ENCODE data around the gene SPTB.
A peak's percentile ranks its signal among the peaks of the same experiment; 100 is the strongest.

The SPTB gene

GRCh38 chr14:64848239-64848638 lies 31.5 kb downstream of the SPTB start:
- DNase-seq = no peak

DNA sequence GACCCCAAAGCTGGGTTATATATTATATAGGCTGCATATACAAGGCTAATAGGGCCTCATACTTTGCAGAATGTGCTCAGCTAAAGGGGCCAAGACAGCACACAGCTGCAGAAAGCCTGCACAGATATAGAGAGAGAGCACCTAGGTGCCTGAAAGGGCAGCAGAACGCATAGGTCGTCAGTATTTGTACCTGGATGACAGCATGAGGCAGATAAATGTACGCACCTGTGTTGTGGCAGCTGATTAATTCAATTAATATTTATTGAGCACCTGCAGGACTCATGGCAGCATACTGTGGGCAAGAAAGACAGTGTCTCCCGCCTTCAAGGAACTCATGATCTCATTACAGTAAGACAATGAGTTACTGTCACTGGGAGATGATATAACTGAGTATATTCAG lies 33.4 kb downstream of the SPTB start:
- no peak for DNase-seq

- DNase-seq = no peak
Measured at GRCh38 chr14:64845878-64846277, 33.8 kb downstream of the SPTB start.

- DNase-seq = no peak
Measured at GRCh38 chr14:64844969-64845536, 34.7 kb downstream of the SPTB start.

DNA sequence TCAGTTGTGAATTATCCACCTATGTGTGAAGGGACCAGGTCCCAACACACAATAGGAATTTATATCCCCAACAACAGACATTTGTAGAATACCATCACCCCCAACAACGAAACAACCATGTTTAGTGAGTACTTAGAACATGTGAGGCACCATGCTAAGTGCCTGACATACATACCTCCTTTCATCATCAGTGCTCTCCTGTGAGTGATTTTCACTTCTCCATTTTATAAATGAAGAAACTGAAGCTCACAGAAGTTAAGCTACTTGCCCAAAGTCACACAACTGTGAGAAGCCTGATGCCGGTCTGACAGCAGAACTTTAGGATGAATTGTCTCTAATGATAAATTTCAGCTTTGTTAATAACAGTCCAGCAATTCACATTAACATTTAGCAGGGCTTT lies 35.4 kb downstream of the SPTB start:
- no peak for DNase-seq

DNA sequence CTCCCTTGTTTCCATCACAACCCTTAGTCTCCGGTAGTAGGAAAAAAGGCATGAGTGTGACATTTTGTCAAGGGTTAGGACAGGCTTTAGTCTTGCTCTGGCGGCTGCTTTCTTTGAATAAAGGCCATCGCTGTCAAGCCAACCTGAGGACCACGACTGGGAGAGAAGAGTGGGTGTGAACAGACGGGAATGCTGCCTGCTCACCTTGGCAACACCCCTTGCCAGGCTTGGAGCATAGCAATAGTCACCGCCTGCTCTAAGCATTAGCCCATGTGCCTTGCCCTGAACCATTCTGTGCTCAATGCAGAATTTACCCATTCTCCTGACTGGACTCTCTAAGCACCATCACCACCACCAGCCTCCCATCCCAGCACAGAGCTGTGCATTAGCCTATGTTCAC lies 36.2 kb downstream of the SPTB start:
- DNase-seq = no peak

DNA sequence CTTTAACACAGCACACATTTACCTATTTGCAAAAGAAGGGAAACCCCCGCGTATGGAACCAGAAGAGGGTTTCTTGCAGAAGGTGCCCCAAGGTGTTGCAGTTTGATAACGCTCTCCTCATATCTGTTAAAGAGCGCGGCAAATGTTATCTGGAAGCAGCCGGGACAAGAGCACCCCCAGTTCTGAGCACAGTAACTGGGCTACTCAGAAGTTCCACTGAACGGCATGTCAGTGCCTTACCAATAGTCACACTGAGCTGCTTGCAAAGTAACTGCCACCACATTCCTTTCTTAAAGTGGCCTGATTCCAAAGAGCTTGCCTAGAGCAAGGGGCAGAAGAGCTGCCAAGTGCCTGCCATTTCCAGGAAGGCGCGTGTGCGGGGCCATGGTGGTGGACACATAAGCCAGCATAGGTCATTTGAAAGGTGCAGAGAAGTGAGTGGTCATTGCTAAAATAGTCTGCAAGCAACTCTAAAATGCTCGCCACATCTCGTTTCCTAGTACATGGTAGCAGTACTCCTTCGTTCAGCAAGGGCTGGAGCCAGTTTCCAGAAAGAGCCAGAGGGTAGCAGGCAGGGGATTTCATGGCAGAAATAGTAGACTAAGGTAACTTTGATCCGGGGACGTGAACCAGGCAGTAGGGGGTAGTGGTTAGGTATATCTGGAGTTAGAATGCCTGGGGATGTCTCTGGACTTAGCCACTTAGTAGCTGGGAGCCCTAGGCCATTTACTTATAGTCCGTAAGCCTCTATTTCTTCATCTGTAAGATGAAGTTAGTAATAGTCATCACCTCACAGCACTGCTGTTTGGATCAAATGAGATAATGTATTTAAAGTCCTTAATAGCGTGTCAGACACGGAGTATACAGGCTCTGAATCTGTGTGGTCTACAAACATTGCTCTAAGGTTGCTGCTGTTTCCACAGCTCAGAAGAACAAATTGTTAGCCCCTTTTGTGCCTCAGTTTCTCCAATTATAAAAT lies 37.6 kb downstream of the SPTB start:
- no peak for DNase-seq

DNA sequence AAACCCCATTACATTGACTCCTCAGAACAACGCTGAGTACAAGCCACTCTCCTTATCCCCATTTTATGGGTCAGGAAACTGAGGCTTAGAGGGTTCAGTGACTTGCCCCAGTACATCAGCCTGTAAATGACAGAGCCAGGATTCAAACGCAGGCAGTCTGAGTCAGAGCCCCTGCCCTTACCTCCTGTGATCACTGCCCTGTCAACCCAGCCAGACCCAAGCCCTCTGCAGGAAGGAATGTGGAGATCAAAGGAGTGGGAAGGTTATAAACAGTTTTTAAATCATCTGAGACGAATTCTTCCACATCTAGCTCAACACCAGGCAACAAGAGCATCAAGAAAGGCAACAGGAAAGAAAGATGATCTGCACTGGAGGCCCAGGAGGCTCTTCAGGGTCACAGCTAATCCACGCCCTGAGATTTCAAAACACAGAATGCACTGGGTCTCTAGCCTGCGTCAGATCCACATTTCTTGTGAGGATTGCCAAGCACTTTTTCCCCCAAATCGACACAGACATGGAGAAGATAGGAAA lies 38.5 kb downstream of the SPTB start:
- DNase-seq = no peak

GRCh38 chr14:64838656-64839055 lies 41.1 kb downstream of the SPTB start:
- no peak for DNase-seq

DNA sequence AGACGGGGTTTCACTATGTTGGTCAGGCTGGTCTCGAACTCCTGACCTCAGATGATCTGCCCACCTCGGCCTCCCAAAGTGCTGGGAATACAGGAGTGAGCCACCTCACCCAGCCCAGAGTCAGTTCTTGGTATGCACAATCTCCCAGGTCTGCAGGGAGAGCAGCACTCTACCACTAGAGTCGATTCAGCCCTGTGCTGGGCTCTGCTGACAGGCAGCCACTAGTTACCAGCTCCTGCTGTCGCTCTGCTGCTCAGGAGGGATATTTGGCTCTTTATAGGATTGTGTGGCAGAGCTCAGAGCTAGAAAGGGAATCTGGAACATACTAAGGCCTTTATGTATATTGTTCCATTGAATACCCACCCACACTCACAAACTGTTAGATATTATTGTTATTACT lies 44.3 kb downstream of the SPTB start:
- DNase-seq = no peak

DNA sequence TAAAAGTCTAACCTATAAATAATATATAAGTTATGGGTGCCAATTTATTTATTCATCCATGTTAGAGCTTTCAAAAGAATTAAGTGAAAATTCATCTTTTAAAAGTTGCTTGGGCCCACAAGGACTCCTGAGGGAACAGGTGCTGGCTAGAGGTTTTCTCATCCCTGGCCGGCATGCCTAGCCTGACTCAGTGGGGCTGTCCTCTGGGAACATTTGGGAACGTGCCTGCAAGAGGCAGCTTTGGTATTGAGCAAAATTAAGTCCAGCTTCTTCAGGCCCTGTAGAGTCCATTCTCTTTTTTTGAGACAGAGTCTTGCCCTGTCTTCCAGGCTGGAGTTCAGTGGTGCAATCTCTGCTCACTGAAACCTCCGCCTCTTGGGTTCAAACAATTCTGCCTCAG lies 44.7 kb downstream of the SPTB start:
- no peak for DNase-seq

DNA sequence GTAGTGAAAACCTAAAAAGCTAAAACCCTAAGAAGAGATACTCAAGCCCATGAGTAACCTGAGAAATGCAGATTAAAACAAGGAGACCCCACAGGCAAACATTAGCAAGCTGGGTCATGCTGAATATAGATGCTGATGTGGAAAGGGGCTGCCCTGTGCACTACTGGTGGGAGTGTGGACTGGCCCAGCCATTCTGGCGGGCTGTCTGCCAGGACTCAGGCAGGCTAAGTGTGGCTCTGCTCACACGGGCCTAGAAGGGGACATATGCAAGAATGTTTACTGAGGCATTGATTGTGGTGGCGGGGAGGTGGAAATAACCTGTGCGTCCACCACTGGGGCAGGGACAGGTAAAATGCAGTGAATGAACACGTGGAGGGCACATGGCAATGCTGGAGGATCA lies 48.3 kb downstream of the SPTB start:
- DNase-seq = no peak

DNA sequence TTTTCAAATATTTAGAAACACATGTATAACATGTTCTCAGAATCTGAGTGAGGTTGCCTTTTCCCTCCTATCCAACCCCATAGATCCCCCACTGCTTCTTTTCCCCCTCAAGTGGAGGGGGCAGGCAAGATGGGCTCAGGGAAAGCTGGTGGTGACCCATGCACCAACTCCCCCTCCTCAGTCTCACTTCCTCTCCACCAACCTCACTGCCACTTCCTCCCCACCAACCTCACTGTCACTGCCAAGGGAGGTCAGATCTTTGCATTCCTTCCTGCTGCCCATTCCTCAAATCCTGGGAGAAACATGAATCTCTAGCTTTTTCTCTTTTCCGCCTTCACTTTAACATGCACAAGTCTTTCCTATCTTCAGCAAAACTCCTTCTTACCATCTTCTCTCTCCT lies 48.7 kb downstream of the SPTB start:
- no peak for DNase-seq

- DNase-seq = no peak
Measured at GRCh38 chr14:64828071-64828470, 51.6 kb downstream of the SPTB start.

- DNase-seq = no peak
Measured at GRCh38 chr14:64826845-64827244, 52.9 kb downstream of the SPTB start.

- DNase-seq = no peak
Measured at GRCh38 chr14:64826333-64826732, 53.4 kb downstream of the SPTB start.

DNA sequence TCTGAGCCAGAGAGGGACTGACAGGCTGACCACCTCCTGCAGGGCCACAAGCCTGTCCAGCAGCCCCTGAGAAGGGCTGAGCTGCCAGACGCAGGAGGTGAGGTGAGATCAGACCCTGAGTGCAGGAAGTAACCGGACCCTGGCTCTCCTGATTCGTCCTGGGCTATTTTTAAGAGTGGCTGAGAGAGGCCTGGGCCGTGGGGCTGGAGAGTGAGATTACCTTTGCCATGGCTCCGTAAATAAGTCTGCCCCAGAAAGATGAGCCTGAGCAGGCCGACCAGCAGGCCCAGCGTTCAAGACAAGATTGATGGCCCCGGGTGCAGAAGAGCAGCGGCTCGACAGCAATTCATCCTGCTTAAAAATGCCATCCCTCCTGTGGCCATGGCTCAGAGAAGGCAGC lies 54.2 kb downstream of the SPTB start:
- no peak for DNase-seq

GRCh38 chr14:64825006-64825405 lies 54.7 kb downstream of the SPTB start:
- no peak for DNase-seq

DNA sequence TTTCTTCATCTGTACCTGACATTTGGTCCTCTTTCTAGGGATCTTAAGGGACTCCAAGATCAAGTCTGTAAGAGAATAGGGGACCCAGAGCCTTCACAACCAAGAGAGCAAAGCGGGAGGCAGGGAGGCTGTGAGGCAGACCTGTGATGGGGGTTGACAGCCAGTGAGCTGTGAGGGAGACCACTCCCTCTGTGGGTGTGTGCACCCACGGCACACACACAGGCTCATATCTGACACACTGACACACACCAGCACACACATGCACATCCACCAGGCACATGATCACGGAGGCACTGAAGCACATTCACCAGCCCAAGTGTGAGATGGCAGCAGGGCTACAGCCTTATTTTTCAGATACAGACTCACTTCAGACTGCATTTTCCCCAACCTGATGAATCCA lies 55.2 kb downstream of the SPTB start:
- DNase-seq = no peak

DNA sequence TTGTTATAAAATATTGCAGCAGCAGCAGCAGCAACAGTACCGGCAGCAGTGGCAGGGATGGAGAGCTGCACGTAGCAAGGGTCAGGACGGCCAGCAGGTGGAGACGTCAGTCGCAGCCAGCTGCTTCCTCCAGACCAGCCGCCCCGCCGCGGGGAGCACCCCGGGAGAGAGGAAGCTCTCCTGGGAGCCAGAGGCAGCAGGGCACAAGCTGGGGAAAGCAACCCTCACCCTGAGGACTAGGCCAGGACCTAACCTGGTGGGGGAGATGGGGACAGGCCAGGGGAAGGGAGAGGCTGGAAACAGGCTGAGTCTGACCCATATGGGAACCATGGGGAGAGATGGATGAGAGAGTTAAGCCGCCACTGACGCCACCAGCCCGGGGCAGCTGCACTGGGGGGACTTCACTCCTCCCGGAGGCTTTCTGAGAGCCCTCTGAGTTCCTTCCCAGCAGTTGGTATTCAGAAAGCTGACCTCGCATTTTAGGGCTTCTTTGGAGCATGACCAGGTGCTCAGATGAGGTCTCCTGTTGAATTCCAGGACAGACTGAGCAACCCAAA lies 56.3 kb downstream of the SPTB start:
- DNase-seq = peak; percentile 57 to 60

DNA sequence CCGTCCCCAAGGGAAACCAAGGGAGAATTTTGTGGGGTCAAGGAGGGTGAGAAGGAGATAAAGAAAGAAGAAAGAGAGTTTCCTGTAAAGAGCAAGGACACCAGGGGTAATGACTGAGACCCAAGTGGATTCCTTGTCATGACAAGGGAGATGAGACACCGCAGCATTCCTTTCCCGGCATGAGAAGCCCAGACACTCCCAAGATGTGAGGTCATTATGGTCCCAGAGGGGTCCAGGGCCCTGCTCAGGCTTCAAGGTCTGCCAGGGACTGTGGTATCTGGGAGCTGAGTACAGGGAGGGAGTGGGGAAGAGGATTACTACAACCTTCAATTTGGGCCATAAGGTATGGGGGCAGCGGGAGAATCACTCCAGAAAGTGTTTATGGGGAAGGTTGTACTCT lies 58.1 kb downstream of the SPTB start:
- DNase-seq = no peak

- no peak for DNase-seq
Measured at GRCh38 chr14:64818151-64818550, 61.6 kb downstream of the SPTB start.

DNA sequence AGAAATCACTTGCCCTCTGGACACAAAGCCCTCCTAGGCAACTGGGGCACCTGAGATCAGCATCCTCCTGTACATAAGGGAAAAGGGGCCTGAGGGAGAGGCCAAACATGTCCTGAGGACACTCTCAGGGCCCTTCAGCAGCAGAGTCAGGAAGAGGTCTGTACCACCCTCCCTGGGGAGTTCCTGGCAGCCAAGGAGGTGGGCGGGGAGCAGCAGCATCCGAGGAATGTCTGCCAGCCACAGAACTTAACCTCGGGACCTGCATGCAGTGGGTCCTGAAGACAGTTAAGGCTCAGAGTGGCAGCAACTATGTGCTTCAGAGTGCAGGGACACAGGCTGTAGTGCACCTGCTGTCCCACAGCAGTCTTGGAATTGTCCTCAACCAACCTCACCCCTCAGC lies 62.1 kb downstream of the SPTB start:
- no peak for DNase-seq

DNA sequence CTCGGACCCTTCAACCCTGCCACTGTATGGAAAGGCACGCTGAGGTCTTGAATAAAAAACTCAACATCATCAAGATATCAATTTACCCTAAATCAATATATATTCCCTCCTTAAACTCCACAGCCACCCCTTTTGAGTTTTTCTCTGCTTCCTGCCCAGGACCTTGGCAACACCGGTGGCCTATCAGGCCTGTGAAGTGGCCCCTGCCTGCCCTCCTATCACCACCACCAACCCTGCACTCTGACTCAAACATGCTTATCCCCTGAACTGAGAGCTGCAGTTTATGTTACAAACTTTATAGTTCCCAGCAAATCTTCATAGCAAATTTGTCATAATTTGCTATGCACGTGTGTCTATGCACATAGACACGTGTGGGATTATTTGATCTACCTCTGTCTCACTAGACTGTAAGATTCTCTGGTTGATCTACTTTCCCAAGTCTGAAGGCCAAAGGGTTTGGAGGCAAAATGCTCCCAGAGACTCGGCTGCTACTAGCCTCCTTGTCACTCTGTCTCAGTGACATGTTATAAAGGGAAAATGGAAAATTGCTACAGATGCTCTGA lies 63.4 kb downstream of the SPTB start:
- no peak for DNase-seq

Data from activated CD4-positive, alpha-beta T cell treated with anti-CD3 and anti-CD28 coated beads, Interleukin-2, amount 50 U/mL, for 4 hours (primary cell).